Stimulated activated CD4-positive, alpha-beta T cell treated with anti-CD3 and anti-CD28 coated beads, Interleukin-4, amount 100 ng/mL, for 1 hour (primary cell): ENCODE results near the gene BICD1.

Experiments used
- DNase-seq: peaks from one replicate; pipeline ENCODE4 v3.0.0-alpha.2; 2020

BICD1 gene

DNA sequence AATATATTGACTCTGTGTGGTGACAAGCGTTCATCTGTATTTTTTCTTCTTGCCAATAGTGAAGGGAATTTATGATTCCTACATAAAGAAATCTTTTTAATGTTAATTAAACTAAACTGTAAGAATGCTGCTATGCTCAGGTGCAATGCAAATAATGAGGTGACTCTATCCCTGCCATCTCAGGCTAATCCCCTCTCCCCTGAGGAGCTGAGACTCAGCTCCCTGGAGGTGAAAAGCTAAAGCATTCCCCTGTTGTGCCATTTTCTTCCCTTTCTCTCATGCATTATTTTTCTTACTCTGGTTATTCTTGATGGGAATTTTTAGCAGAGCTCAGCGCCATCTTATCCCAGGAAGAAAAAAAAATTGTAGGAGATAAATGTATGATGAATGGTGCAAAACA is 178.8 kb downstream of the BICD1 start:
- no peak for DNase-seq

DNA sequence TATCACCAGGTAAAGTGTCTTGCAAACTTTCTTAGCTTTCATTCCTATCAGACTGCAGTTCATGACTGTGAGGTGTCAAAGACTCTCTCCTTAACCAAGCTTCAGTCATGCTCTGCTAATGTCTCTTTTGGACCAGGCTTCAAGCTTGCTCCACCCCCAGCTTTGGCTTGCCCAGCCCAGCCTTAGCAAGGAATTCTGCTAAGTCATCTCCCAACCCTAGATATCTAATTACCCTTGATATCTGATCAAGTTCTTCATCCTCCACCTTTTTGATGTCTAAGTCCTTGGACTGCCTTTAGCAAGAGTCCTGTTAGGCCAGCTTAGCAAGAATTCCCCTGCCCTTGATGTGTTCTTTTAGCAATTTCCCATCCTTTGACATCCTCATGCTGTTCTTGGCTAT is 183.8 kb downstream of the BICD1 start:
- no peak for DNase-seq

DNA sequence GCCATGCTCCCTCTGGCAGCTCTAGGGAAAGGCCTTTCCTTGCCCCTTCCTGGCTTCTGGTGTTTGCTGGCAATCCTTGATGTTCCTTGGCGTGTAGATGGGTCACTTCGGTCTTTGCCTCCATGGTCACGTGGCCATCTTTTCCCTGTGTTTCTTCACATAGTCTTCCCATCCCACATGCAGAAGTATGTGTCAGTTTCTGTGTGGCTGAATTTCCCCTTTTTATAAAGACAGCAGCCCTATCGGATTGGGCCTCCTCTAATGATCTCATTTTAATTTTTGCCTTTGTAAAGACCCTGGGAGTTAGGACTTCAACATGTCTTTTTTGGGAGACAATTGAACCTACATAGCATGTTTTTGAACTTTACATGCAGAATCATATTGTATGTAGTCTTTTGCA is 185.5 kb downstream of the BICD1 start:
- DNase-seq: no peak

DNA sequence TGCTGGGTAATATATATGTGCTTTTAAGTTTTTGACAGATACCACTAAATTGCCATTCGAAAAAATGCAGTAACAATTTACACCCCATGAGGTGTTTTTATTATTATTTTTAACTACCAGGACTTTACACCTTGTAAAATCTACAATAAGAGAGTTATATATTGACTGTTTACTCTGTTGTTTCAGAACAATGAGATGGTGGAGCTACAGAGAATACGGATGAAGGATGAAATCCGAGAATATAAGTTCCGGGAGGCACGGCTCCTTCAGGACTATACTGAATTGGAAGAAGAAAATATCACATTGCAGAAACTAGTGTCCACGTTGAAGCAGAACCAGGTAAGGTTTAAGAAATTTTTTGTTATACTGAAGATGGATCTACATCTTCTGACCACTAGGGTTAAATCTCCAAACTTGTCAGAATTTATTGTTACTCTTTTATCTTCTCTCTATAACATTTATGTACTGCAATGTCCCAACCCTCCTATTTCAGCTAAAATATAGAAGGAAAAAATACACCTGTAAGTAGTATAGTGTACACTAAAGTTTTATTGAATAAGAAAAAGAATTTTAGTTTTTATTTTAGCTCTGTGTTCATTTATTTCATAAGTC is 187.3 kb downstream of the BICD1 start:
- no peak for DNase-seq

DNA sequence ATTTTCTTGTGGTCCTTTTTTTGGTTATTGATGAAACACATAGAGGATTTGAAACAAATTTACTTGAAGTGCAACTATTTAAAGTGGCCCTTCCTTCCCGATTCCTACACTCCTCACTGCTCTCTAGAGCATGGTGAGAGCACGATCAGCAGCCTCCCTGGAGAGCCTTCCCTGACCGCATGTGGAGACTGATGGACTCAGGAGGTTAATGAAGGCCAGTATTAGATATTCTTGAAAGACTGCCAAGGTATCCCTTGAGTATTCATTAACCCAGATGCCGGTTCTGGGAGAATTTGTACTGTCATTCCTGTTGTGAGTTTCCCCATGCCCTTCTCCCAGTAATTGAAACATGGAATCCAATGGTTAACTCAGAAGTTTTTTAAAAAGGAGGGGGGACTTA is 189.9 kb downstream of the BICD1 start:
- DNase-seq: no peak

DNA sequence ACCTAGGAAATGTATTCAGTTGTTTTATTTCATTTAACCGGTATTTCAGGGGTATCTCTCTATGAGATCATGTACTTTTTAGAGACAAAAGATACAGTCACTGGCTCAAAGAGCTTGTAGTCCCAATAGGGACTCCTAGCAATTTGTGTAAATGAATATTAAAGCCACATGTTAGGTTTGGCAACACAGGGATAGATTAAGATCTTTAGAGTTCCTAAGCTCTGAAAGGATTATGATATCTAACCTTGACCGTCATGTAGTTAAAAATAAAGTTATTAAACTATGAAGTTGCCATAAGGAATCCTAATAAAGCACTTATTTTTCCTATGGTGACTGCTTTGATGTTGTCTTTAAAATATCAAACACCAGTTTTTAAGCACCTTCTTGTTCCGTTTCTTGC is 192.3 kb downstream of the BICD1 start:
- no peak for DNase-seq

DNA sequence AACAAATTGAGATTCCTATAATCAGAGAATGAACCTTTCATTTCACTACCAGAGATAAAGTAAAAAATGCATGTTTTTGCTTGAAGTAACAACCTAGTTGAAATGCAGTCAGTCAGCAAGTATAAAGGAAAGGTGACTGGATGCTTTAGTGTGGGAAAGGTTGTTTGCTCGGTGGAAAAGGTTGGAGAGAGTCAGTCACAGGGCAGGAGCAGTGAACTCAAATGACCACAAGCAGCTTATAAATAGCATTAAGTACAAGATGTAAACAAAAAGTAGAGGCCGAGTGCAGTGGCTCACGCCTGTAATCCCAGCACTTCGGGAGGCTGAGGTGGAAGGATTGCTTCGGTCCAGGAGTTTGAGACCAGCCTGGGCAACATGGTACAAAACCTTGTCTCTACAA is 194.6 kb downstream of the BICD1 start:
- DNase-seq: no peak

DNA sequence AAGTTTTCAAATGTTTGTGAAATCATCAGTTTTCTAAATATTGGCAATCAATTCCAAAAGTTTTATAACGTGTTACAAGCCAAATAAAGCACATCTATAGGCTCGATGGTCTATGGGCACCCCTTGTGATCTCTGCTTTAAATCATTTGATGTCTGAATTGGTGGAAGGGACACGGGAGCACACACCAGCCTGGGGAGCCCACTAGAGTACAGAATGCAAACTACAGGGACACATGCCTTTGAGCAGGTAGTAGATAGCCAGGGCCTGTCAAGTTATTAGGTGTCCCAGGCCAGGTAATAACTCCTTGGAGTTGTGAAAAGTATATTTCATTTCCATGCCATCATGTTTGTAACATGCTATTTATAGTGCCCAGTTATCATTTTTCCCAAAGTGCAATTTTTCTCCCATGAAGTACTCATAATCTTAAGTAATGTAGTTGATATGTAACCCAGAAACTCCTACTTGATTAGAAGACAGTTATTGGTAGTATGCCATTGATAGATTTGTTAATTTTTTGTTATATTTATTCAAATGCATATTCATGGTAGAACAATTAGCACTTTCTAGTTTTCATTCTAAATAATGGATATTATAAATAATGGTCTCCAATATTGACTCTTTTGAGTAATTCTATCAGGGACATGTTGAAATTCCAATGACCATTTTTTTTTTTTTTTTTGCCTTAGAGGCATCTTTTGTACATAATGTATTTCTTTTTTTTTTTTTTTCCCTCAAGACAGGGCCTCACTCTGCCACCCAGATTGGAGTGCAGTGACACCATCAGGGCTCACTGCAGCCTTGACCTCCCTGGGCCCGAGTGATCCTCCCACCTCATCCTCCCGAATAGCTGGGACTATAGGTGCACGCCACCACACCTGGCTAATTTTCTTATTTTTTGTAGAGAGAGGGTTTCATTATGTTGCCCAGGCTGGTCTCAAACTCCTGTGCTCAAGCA is 195.8 kb downstream of the BICD1 start:
- no peak for DNase-seq

DNA sequence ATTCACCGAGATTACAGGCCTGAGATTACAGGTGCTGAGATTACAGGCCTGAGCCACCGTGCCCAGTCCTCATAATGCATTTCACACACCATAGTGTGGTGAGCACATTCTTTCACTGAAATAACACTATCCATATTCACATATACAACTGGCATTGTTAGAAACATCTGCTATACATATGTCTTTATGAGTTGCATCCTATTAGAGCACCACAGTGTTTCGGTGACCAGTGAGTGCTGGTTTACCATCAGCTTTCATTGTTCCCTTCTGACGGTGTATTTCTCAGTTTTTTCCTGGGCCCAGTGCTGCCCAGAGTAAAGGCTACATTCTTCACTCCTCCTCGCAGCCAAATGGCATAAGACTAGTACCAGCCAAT is 196.5 kb downstream of the BICD1 start:
- no peak for DNase-seq

DNA sequence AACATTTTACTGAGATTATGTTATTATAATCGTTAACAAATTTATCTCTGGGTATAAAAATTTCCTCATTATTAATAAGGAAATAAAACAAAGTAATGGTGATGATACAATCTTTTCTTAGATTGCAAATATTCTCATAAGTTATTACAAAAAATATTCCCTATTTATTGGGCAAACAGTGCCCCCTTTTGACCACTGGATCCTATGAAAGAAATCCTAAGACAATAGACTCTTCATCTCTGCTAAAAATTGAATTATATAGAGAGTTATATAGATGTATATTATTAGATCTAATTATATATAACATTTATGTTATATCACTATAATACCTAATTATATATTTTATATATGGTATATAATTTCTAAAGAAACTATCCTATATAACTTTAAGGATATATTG is 198.5 kb downstream of the BICD1 start:
- DNase-seq: no peak

DNA sequence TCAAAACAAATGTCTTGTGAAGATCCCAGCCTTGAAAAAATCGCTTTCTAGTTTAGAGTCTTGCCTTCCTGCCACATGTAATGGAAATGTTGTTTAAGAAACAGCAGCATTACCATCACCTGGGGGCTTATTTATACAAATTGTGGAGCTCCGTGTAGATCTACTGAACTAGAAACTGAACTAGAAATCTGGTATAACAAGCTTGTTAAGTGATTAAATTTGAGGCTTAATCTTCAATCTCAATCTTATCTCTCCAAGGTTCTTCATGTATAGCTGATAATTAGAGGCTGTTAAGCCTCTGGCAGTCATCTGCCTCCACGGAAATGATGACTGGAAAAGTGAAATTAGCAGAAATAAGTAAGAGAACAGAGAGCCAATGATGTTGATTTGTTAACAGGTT is 200.7 kb downstream of the BICD1 start:
- no peak for DNase-seq

DNA sequence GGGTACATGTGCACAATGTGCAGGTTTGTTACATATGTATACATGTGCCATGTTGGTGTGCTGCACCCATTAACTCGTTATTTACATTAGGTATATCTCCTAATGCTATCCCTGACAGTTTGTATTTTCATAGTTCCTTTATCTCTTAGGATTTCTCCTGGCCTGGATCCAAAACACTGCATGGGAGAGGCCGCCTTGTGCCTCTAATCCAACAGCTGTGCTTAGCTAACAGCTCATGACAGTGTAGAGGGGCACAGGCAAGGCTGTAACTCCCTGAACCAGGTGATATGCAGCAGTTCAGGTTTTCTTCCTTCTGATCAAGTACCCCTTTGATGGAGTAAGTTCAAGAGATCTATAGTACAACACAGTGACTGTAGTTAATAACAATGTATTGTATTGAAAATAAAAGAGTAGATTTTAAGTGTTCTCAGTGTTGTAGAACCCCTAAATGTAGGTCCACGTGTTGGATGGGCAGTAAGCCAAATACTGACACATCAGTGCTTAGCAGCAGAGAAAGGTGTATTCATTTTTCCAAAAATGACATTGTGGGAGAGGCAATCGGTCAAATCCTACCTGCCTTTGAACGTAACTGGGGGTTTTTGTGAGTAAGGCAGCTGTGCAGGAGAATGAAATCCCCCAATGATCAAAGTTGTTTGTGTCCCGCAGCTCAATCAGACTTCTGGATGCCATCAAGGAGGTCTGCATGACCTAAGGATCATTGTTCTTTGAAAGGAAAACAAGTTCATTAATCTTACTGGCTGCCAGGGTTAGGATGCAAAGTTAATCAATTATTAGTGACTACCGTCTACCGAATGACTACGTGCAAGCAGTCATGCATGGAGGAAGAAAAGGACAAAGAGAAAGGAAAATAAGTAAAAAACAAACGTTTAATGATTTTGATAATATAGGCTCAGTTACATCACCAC is 203.4 kb downstream of the BICD1 start:
- no peak for DNase-seq

DNA sequence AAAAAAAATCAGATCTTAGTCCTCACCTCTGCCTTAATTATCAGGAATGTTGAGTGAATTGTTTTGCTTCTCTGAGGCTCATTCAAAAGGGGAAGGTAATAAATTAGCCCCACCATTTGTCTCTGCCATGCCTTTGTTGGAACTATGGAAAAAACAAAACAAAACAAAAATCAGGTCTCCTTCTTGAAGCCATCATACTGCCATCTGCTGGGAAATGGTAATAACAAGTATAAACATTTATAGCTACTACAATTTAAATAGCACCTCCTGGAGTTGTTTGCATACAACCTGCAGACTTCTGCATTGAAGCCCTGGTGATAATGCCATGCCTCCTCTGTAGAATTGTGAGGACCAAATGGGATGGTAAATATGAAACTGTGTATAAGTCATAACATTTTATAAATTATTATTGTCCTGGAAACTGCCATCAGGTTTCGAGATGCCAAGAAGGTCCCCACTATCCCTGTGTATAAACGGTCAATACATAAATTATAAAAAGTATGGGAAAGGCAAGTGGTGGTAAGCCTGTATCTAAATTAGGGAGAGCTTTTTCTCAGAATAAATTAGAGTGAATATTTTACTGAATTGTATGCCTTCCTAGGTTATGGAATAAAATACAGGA is 205.5 kb downstream of the BICD1 start:
- no peak for DNase-seq

DNA sequence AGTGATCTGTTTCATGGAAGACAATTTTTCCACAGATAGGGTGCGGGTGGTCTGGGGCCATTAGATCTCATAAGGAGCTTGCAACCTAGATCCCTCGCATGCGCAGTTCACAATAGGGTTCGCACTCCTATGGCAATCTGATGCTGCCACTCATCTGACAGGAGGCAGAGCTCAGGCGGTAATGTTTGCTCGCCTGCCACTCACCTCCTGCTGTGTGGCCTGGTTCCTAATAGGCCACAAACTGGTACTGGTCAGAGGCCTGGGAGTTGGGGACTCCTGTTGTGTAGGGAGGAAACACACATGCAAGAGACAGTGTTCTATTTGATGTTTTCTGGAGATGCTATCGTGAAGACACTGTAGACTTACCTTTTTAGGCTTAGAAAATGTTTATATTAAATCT is 215.7 kb downstream of the BICD1 start:
- DNase-seq: no peak

DNA sequence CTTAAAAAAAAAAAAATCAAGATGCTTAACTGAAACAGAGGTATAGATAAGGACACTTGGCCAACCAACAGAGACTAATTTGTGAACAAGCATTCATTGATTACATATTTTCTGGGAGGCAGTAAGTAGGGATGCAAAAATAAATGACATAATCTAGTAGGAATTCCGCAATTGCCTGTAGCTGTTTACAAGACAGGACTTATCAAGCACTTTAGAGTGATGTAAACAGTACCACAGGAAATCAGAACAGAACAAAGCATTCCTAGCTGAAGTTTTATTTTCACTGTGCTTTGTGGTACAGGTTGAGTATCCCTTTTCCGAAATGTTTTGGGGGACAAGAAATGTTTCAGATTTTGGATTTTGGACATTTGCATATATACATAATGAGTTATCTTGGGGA is 224.5 kb downstream of the BICD1 start:
- no peak for DNase-seq

DNA sequence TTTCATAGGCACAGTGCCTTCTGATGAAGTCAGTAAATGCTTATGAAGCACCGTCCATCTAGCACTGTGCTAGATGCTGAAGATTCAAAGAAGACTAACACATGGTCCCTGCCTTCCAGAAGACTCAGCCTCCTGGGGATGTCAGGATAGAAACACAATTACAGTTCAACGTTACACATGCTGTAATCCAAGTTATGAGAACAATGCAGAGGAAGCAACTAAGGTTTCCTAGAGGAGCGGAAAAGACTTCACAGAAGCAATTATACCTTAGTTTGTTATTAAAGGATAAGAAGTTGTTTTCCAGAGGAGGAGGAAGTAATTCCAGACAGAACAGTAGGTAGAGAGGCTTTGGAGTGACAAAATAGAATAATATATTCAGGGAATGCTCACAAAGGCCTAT is 225.8 kb downstream of the BICD1 start:
- no peak for DNase-seq

DNA sequence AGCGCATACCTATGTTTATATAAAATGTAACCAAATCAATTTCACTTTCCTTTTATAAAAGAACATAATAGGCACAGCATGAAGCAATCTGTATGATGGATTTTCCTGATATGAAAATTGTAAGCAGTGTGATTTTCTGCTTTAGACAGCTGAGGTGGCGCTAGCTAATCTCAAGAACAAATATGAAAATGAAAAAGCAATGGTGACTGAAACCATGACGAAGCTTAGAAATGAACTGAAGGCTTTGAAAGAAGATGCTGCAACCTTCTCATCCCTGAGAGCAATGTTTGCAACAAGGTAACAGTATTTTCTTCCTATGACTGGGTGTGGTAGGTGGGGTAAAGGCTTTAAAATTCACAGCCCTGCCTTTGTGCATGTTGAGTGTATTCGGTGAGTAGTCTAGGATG is 227.7 kb downstream of the BICD1 start:
- no peak for DNase-seq

DNA sequence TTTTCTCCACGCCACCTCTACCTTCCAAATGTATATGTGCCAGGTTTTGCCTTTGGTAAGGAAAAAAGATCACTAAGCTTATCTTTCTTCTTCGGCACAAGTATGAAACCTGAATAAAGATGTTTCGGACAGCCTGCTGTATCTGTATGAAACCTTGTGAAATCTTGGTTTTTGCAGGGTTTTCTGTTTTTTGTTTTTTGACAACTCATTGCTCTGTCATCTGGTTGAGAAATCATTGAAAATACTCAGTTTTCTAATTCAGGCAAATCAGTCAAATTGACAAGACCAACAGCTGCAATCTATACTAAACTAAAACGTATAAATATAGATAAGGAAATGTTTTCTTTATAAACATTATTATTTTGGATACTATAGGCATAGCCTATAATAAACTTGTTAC is 229.6 kb downstream of the BICD1 start:
- no peak for DNase-seq

DNA sequence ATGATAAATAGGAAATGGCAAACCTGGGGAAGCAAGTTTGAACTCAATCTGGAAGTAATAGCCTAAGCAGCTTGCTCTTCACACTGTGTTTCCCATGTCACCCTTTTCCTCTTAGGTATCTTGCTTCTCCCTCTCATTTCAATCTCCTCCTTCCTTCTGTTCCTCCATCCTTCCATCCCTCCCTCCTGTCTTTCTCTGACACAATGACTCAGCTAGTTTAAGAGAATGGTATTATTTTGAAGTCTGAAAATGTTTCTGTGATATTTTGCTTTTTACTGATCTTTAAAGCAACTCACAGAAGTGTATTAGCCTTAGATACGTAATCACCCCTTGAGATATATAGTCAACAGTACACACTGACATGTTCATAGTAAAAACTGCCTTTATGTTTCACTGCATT is 236.8 kb downstream of the BICD1 start:
- no peak for DNase-seq

DNA sequence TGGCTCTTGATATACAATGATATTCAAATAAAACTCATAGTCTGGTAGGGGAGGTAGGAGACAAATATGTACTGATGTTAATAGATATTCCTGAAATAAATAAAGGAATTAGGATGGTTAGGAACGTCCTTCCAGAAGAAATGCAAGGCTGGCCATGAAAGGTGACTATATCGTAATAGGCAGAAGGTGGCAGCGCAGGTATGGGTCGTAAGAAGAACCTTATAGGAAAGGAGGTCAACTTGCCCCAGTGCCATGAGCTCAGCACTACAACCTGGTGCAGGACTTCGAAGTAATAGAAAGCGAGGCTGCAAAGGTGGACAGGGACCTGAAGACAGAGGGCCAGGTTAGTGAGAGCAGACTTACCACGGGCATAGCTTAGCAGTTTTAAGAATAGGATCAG is 237.4 kb downstream of the BICD1 start:
- no peak for DNase-seq

DNA sequence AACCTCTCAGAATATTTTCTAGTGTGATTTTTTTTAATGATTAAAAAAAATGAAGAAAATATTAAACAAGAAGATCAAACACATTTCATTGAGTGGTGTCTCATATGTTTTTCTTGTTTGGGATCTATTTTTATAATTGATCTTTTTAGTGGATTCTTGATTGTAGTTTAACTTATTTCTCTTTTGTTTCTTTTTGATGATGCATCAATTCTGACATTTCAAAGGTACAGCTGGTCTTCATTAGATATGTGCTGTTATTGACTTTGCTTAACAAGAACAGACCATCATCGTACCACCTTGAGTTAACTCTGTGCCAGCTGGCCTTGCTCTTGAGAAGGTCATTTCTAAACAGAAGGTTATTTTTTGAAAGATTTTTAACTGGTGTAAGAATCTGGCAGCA is 246.9 kb downstream of the BICD1 start:
- no peak for DNase-seq

DNA sequence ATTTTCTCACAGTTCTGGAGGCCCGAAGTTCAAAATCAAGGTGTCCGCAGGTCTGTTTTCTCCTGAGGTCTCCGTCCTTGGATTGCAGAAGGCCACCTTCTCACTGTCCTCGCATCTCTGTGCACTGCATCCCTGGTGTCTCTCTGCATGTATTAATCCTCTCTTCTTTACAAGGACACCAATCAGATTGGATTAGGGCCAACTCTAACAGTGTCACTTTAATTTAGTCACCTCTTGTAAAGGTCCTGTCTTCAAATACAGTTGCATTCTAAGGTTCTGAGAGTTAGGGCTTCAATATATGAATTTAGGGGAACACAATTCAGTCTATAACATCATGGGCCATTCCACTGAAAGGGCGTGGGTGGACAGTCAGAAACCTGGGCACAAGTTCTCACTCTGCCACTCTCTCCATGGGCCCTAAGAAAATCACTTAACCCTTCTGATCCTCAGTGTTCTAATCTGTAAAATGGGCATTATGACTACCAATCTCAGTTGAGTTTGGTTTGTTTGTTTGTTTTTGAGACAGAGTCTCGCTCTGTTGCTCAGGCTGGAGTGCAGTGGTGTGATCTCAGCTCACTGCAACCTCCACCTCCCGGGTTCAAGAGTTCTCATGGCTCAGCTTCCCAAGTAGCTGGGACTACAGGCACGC is 251.1 kb downstream of the BICD1 start:
- DNase-seq: no peak

DNA sequence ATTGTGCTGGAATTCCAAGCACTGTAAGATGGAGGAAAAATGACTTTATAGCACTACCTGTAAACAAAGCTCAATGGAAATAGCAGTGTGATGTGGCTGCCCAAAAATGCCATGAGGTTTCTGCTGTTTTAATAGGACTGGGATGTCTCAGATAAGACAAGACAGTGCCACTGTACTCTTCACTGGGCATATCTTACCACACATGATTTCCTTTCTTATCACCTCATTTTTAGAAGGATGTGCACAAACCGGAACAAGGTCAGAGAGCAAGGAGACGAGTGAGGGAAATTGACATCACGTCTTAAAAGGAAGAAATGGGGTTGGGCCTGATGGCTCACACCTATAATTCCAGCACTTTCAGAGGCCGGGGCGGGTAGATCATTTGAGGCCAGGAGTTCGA is 254.3 kb downstream of the BICD1 start:
- no peak for DNase-seq
